Measurements from ENCODE around the gene ATP11B. TPM values are rescaled to one million over a fixed set of nuclear protein-coding genes. Genes with fewer than 3 reads are reported as not detected.

Gene ATP11B
- total and polyA plus RNA-seq, 2 donors (not counting 1 experiment from before 2014, with no cell fraction given) = 34.9 to 77.8 TPM

GRCh38 chr3:182912474-182912873, 119.2 kb downstream of the ATP11B start:
- DNase-seq (ENCODE audit: low read depth in 2 of 2) = no peak
- Histone ChIP-seq H3K4me2 (ENCODE audit: extremely low read depth, insufficient read depth, low read length) (no peak overlapping the region), H3K4me3 (replicated peaks in 1 of 4; ENCODE audit: control extremely low read depth in 1 of 4, insufficient read depth in 1 of 4, low read depth in 3 of 4, low read length in 4 of 4) (no peak overlapping the region), H3K4me1 (ENCODE audit: control insufficient read depth, extremely low read depth, insufficient read depth, low read length) (no peaks in the 10 kb centered on the region), H2AFZ (ENCODE audit: low read length) (no peak overlapping the region), H4K20me1 (ENCODE audit: control insufficient read depth, extremely low read depth, insufficient read depth, low read length) (no peaks in the 10 kb centered on the region), H3K9me3 (ENCODE audit: control insufficient read depth, insufficient read depth, low read depth, low read length) (no peaks in the 10 kb centered on the region), H3K27me3 (ENCODE audit: control insufficient read depth, insufficient read depth, low read length) (no peaks in the 10 kb centered on the region), H3K9ac (ENCODE audit: insufficient read depth, low read length) (no peak overlapping the region), H3K27ac (ENCODE audit: insufficient read depth, low read length) (no peak overlapping the region), H3K79me2 (ENCODE audit: control insufficient read depth, insufficient read depth, low read length) (no peaks in the 10 kb centered on the region), H3K36me3 (ENCODE audit: control insufficient read depth, insufficient read depth, low read length) (no peaks in the 10 kb centered on the region)
- TF ChIP-seq CTCF (conservative IDR thresholded peaks at IDR 0.05 in 1 of 2, IDR thresholded peaks at IDR 0.05 in 1 of 2; ENCODE audit: low read depth in 1 of 2, low read length in 2 of 2) (no peak), EZH2 (IDR thresholded peaks at IDR 0.05; ENCODE audit: low read length, missing control alignments) (no peak)

- TF ChIP-seq EZH2 (IDR thresholded peaks at IDR 0.05; ENCODE audit: low read length, missing control alignments) = no peak
- TF ChIP-seq CTCF (conservative IDR thresholded peaks at IDR 0.05 in 1 of 2, IDR thresholded peaks at IDR 0.05 in 1 of 2; ENCODE audit: low read depth in 1 of 2, low read length in 2 of 2) = no peak
- H3K27ac ChIP-seq (ENCODE audit: insufficient read depth, low read length) = no peak overlapping the region
- no peaks in the 10 kb centered on the region for H3K27me3 ChIP-seq (ENCODE audit: control insufficient read depth, insufficient read depth, low read length)
- no peak overlapping the region for H2AFZ ChIP-seq (ENCODE audit: low read length)
- no peak overlapping the region for H3K4me3 ChIP-seq (replicated peaks in 1 of 4; ENCODE audit: control extremely low read depth in 1 of 4, insufficient read depth in 1 of 4, low read depth in 3 of 4, low read length in 4 of 4)
- H3K9me3 ChIP-seq (ENCODE audit: control insufficient read depth, insufficient read depth, low read depth, low read length) = no peaks in the 10 kb centered on the region
- H3K79me2 ChIP-seq (ENCODE audit: control insufficient read depth, insufficient read depth, low read length) = no peaks in the 10 kb centered on the region
- H3K4me2 ChIP-seq (ENCODE audit: extremely low read depth, insufficient read depth, low read length) = no peak overlapping the region
- no peak overlapping the region for H3K9ac ChIP-seq (ENCODE audit: insufficient read depth, low read length)
- no peaks in the 10 kb centered on the region for H3K4me1 ChIP-seq (ENCODE audit: control insufficient read depth, extremely low read depth, insufficient read depth, low read length)
- DNase-seq (ENCODE audit: low read depth in 2 of 2) = no peak
- no peaks in the 10 kb centered on the region for H3K36me3 ChIP-seq (ENCODE audit: control insufficient read depth, insufficient read depth, low read length)
- no peaks in the 10 kb centered on the region for H4K20me1 ChIP-seq (ENCODE audit: control insufficient read depth, extremely low read depth, insufficient read depth, low read length)
Observed at GRCh38 chr3:182913889-182914288, 120.6 kb downstream of the ATP11B start.

- H3K4me3 ChIP-seq (replicated peaks in 1 of 4; ENCODE audit: control extremely low read depth in 1 of 4, insufficient read depth in 1 of 4, low read depth in 3 of 4, low read length in 4 of 4) = no peak overlapping the region
- H3K9ac ChIP-seq (ENCODE audit: insufficient read depth, low read length) = no peak overlapping the region
- H2AFZ ChIP-seq (ENCODE audit: low read length) = no peak overlapping the region
- no peaks in the 10 kb centered on the region for H3K4me1 ChIP-seq (ENCODE audit: control insufficient read depth, extremely low read depth, insufficient read depth, low read length)
- H3K27me3 ChIP-seq (ENCODE audit: control insufficient read depth, insufficient read depth, low read length) = no peaks in the 10 kb centered on the region
- H3K9me3 ChIP-seq (ENCODE audit: control insufficient read depth, insufficient read depth, low read depth, low read length) = no peaks in the 10 kb centered on the region
- H3K27ac ChIP-seq (ENCODE audit: insufficient read depth, low read length) = no peak overlapping the region
- DNase-seq (ENCODE audit: low read depth in 2 of 2) = peak in 1 of 2 donors; percentile 23
- no peak overlapping the region for H3K4me2 ChIP-seq (ENCODE audit: extremely low read depth, insufficient read depth, low read length)
- TF ChIP-seq EZH2 (IDR thresholded peaks at IDR 0.05; ENCODE audit: low read length, missing control alignments) (no peak), CTCF (conservative IDR thresholded peaks at IDR 0.05 in 1 of 2, IDR thresholded peaks at IDR 0.05 in 1 of 2; ENCODE audit: low read depth in 1 of 2, low read length in 2 of 2) (no peak)
- H3K79me2 ChIP-seq (ENCODE audit: control insufficient read depth, insufficient read depth, low read length) = no peaks in the 10 kb centered on the region
- no peaks in the 10 kb centered on the region for H3K36me3 ChIP-seq (ENCODE audit: control insufficient read depth, insufficient read depth, low read length)
- no peaks in the 10 kb centered on the region for H4K20me1 ChIP-seq (ENCODE audit: control insufficient read depth, extremely low read depth, insufficient read depth, low read length)
Observed at GRCh38 chr3:182914341-182914740, 121.0 kb downstream of the ATP11B start.
